Hematopoietic multipotent progenitor cell treated with erythropoietin and hydrocortisone succinate and interleukin-3 and kit ligand, for 4 days (in vitro differentiated cells): ENCODE results near the gene CNTNAP5.
A peak's percentile ranks its signal among the peaks of the same experiment; 100 is the strongest.

Source experiments
- DNase-seq: peaks from one replicate; pipeline ENCODE4 v3.0.0-alpha.2; 2015

The CNTNAP5 gene

GRCh38 chr2:124065636-124066035, 40.5 kb downstream of the CNTNAP5 start:
- no peak for DNase-seq

GRCh38 chr2:124066776-124067175, 41.7 kb downstream of the CNTNAP5 start:
- no peak for DNase-seq

GRCh38 chr2:124079045-124079444, 54.0 kb downstream of the CNTNAP5 start:
- no peak for DNase-seq

GRCh38 chr2:124080281-124081153, 55.4 kb downstream of the CNTNAP5 start:
- DNase-seq, result no peak

GRCh38 chr2:124081154-124081716, 56.1 kb downstream of the CNTNAP5 start:
- peak; percentile 66 for DNase-seq

- DNase-seq, result no peak
These were observed 63.5 kb downstream of the CNTNAP5 start for GRCh38 chr2:124088616-124089015.

GRCh38 chr2:124091721-124092120, 66.6 kb downstream of the CNTNAP5 start:
- DNase-seq, result no peak

GRCh38 chr2:124092651-124093050, 67.6 kb downstream of the CNTNAP5 start:
- DNase-seq, result no peak

GRCh38 chr2:124104914-124105313, 79.8 kb downstream of the CNTNAP5 start:
- DNase-seq, result no peak

GRCh38 chr2:124112206-124112605, 87.1 kb downstream of the CNTNAP5 start:
- DNase-seq, result no peak

GRCh38 chr2:124112966-124113365, 87.9 kb downstream of the CNTNAP5 start:
- no peak for DNase-seq

GRCh38 chr2:124120246-124120645, 95.2 kb downstream of the CNTNAP5 start:
- no peak for DNase-seq

- DNase-seq, result no peak
These were observed 96.0 kb downstream of the CNTNAP5 start for GRCh38 chr2:124121106-124121505.

GRCh38 chr2:124121760-124122275, 96.7 kb downstream of the CNTNAP5 start:
- DNase-seq, result no peak

GRCh38 chr2:124122340-124122739, 97.3 kb downstream of the CNTNAP5 start:
- DNase-seq, result no peak

GRCh38 chr2:124131276-124131675, 106.2 kb downstream of the CNTNAP5 start:
- no peak for DNase-seq

- no peak for DNase-seq
These were observed 111.0 kb downstream of the CNTNAP5 start for GRCh38 chr2:124136110-124136509.

GRCh38 chr2:124138076-124138475, 113.0 kb downstream of the CNTNAP5 start:
- DNase-seq, result no peak

GRCh38 chr2:124145982-124146381, 120.9 kb downstream of the CNTNAP5 start:
- DNase-seq, result no peak

- DNase-seq, result no peak
These were observed 122.5 kb downstream of the CNTNAP5 start for GRCh38 chr2:124147552-124147951.

- DNase-seq, result no peak
These were observed 124.5 kb downstream of the CNTNAP5 start for GRCh38 chr2:124149571-124149970.

- no peak for DNase-seq
These were observed 126.6 kb downstream of the CNTNAP5 start for GRCh38 chr2:124151691-124152090.

- no peak for DNase-seq
These were observed 128.6 kb downstream of the CNTNAP5 start for GRCh38 chr2:124153713-124154112.

- DNase-seq, result no peak
These were observed 134.1 kb downstream of the CNTNAP5 start for GRCh38 chr2:124159166-124159565.
